NK-92 (cell line): ENCODE measurements around the gene KCNK5.

Source experiments
- DNase-seq: peaks from one replicate; lab custom pipeline; 2025; ENCODE audit not compliant: unreplicated experiment; lab: John Stamatoyannopoulos, UW

KCNK5 gene

GRCh38 chr6:39178235-39178634 is 51.0 kb downstream of the KCNK5 start:
- no peak for DNase-seq

GRCh38 chr6:39177130-39177529 is 52.1 kb downstream of the KCNK5 start:
- no peak for DNase-seq

GRCh38 chr6:39173270-39173669 is 56.0 kb downstream of the KCNK5 start:
- DNase-seq: no peak

GRCh38 chr6:39172377-39172757 is 56.9 kb downstream of the KCNK5 start:
- DNase-seq: no peak

- no peak for DNase-seq
These were observed 57.5 kb downstream of the KCNK5 start for GRCh38 chr6:39171489-39172376.

GRCh38 chr6:39170860-39171259 is 58.4 kb downstream of the KCNK5 start:
- DNase-seq: no peak

GRCh38 chr6:39170389-39170788 is 58.9 kb downstream of the KCNK5 start:
- no peak for DNase-seq

- no peak for DNase-seq
These were observed 59.6 kb downstream of the KCNK5 start for GRCh38 chr6:39169448-39170344.

GRCh38 chr6:39167866-39168625 is 61.2 kb downstream of the KCNK5 start:
- no peak for DNase-seq

- no peak for DNase-seq
These were observed 62.0 kb downstream of the KCNK5 start for GRCh38 chr6:39167321-39167720.

- DNase-seq: no peak
These were observed 62.4 kb downstream of the KCNK5 start for GRCh38 chr6:39166912-39167290.

- no peak for DNase-seq
These were observed 62.9 kb downstream of the KCNK5 start for GRCh38 chr6:39166189-39166911.

- no peak for DNase-seq
These were observed 71.8 kb downstream of the KCNK5 start for GRCh38 chr6:39157511-39157910.

- no peak for DNase-seq
These were observed 72.5 kb downstream of the KCNK5 start for GRCh38 chr6:39156801-39157200.

- DNase-seq: no peak
These were observed 74.6 kb downstream of the KCNK5 start for GRCh38 chr6:39154705-39155104.

- no peak for DNase-seq
These were observed 75.4 kb downstream of the KCNK5 start for GRCh38 chr6:39153766-39154397.

GRCh38 chr6:39152262-39152661 is 77.0 kb downstream of the KCNK5 start:
- no peak for DNase-seq

- DNase-seq: no peak
These were observed 78.1 kb downstream of the KCNK5 start for GRCh38 chr6:39151211-39151610.

- no peak for DNase-seq
These were observed 84.6 kb downstream of the KCNK5 start for GRCh38 chr6:39144481-39145173.
